ENCODE measurements around the gene GOLGA3.
"Not testable (repeated sequence)": the region's sequence is repeated elsewhere in the genome, so short reads cannot be mapped to it uniquely, and the experiment has no call there.

The GOLGA3 gene

GRCh38 chr12:132801741-132802140, 26.9 kb downstream of the GOLGA3 start:
- Histone ChIP-seq H3K27me3 (no peaks in the 10 kb centered on the region), H3K36me3 (peaks cover 94 to 98% (median 96%) of the 10 kb centered on the region in 11 experiments), H3K27ac (no peak overlapping the region), H3K9ac (no peak overlapping the region), H3K4me3 (no peak overlapping the region), H4K20me1 (peaks cover 27 to 88% (median 42%) of the 10 kb centered on the region in 11 experiments; a peak in 20 of 22 replicates), H3K4me1 (no peaks in the 10 kb centered on the region), H3K9me3 (replicated peaks in 1 of 11) (no peaks in the 10 kb centered on the region), H3K4me2 (no peak overlapping the region)
- TF ChIP-seq Cebpa-rat (IDR thresholded peaks at IDR 0.05): no peak

- H3K4me1 ChIP-seq: no peaks in the 10 kb centered on the region
- no peak overlapping the region for H3K9ac ChIP-seq
- no peak overlapping the region for H3K4me2 ChIP-seq
- no peak for TF ChIP-seq Cebpa-rat (IDR thresholded peaks at IDR 0.05)
- no peaks in the 10 kb centered on the region for H3K27me3 ChIP-seq
- no peak overlapping the region for H3K27ac ChIP-seq
- no peak overlapping the region for H3K4me3 ChIP-seq
- H4K20me1 ChIP-seq: peaks cover 7 to 86% (median 30%) of the 10 kb centered on the region in 11 experiments; a peak in 19 of 22 replicates
- no peaks in the 10 kb centered on the region for H3K9me3 ChIP-seq (replicated peaks in 1 of 11)
- H3K36me3 ChIP-seq: peaks cover 97 to 100% (median 98%) of the 10 kb centered on the region in 11 experiments
Measured at GRCh38 chr12:132798836-132799235, 29.8 kb downstream of the GOLGA3 start.

- Histone ChIP-seq H3K9me3 (replicated peaks in 1 of 11) (no peaks in the 10 kb centered on the region), H3K4me2 (no peak overlapping the region), H3K9ac (no peak overlapping the region), H3K36me3 (peaks cover 93 to 95% (median 94%) of the 10 kb centered on the region in 11 experiments), H3K27me3 (no peaks in the 10 kb centered on the region), H4K20me1 (peaks cover 4 to 83% (median 25%) of the 10 kb centered on the region in 11 experiments; a peak in 19 of 22 replicates), H3K4me3 (no peak overlapping the region), H3K4me1 (no peaks in the 10 kb centered on the region), H3K27ac (no peak overlapping the region)
- no peak for TF ChIP-seq Cebpa-rat (IDR thresholded peaks at IDR 0.05)
Measured at GRCh38 chr12:132797820-132798570, 30.7 kb downstream of the GOLGA3 start.

GRCh38 chr12:132795847-132796246, 32.8 kb downstream of the GOLGA3 start:
- Histone ChIP-seq H3K9ac (no peak overlapping the region), H3K4me1 (no peaks in the 10 kb centered on the region), H3K27me3 (no peaks in the 10 kb centered on the region), H4K20me1 (peaks cover 22 to 84% (median 41%) of the 10 kb centered on the region in 11 experiments; a peak in 21 of 22 replicates), H3K4me2 (no peak overlapping the region), H3K27ac (no peak overlapping the region), H3K4me3 (no peak overlapping the region), H3K36me3 (peaks cover 87 to 95% (median 93%) of the 10 kb centered on the region in 11 experiments), H3K9me3 (replicated peaks in 1 of 11) (no peaks in the 10 kb centered on the region)
- no peak for TF ChIP-seq Cebpa-rat (IDR thresholded peaks at IDR 0.05)

GRCh38 chr12:132791940-132792339, 36.7 kb downstream of the GOLGA3 start:
- H3K27me3 ChIP-seq; H3K9me3 ChIP-seq (replicated peaks in 1 of 11); H3K9ac ChIP-seq; H3K27ac ChIP-seq; H3K4me2 ChIP-seq; H3K4me1 ChIP-seq; H3K4me3 ChIP-seq: not testable (repeated sequence)
- Histone ChIP-seq H4K20me1 (peaks cover 22 to 83% (median 50%) of the 10 kb centered on the region in 11 experiments; a peak in 21 of 22 replicates), H3K36me3 (peaks cover 79 to 89% (median 85%) of the 10 kb centered on the region in 11 experiments)

- TF ChIP-seq Cebpa-rat (IDR thresholded peaks at IDR 0.05): no peak
- Histone ChIP-seq H3K9me3 (replicated peaks in 1 of 11) (no peaks in the 10 kb centered on the region), H3K36me3 (peaks cover 75 to 87% (median 80%) of the 10 kb centered on the region in 11 experiments), H4K20me1 (peaks cover 18 to 78% (median 50%) of the 10 kb centered on the region in 11 experiments; a peak in 21 of 22 replicates), H3K4me3 (no peak overlapping the region), H3K27ac (no peak overlapping the region), H3K4me2 (no peak overlapping the region), H3K4me1 (no peaks in the 10 kb centered on the region), H3K9ac (no peak overlapping the region), H3K27me3 (no peaks in the 10 kb centered on the region)
Measured at GRCh38 chr12:132789099-132789471, 39.6 kb downstream of the GOLGA3 start.

GRCh38 chr12:132788375-132789098, 40.1 kb downstream of the GOLGA3 start:
- no peak for TF ChIP-seq Cebpa-rat (IDR thresholded peaks at IDR 0.05)
- H3K27ac ChIP-seq: no peak overlapping the region
- no peak overlapping the region for H3K4me3 ChIP-seq
- H3K4me2 ChIP-seq: no peak overlapping the region
- no peaks in the 10 kb centered on the region for H3K4me1 ChIP-seq
- no peaks in the 10 kb centered on the region for H3K9me3 ChIP-seq (replicated peaks in 1 of 11)
- peaks cover 75 to 87% (median 80%) of the 10 kb centered on the region in 11 experiments for H3K36me3 ChIP-seq
- peaks cover 12 to 78% (median 50%) of the 10 kb centered on the region in 11 experiments; a peak in 21 of 22 replicates for H4K20me1 ChIP-seq
- no peak overlapping the region for H3K9ac ChIP-seq
- no peaks in the 10 kb centered on the region for H3K27me3 ChIP-seq

GRCh38 chr12:132787877-132788276, 40.8 kb downstream of the GOLGA3 start:
- Histone ChIP-seq H3K9me3 (replicated peaks in 1 of 11) (no peaks in the 10 kb centered on the region), H3K9ac (no peak overlapping the region), H3K27me3 (no peaks in the 10 kb centered on the region), H3K27ac (no peak overlapping the region), H3K4me2 (no peak overlapping the region), H3K4me1 (no peaks in the 10 kb centered on the region), H3K36me3 (peaks cover 81 to 92% (median 85%) of the 10 kb centered on the region in 11 experiments), H3K4me3 (no peak overlapping the region), H4K20me1 (peaks cover 12 to 82% (median 48%) of the 10 kb centered on the region in 11 experiments; a peak in 21 of 22 replicates)
- no peak for TF ChIP-seq Cebpa-rat (IDR thresholded peaks at IDR 0.05)

- Histone ChIP-seq H3K27ac (no peak overlapping the region), H3K9ac (no peak overlapping the region), H3K9me3 (replicated peaks in 1 of 11) (no peaks in the 10 kb centered on the region), H3K36me3 (peaks cover 83 to 92% (median 88%) of the 10 kb centered on the region in 11 experiments), H4K20me1 (peaks cover 0 to 81% (median 34%) of the 10 kb centered on the region in 11 experiments; a peak in 18 of 22 replicates), H3K4me1 (no peaks in the 10 kb centered on the region), H3K4me2 (no peak overlapping the region), H3K27me3 (no peaks in the 10 kb centered on the region), H3K4me3 (no peak overlapping the region)
- TF ChIP-seq Cebpa-rat (IDR thresholded peaks at IDR 0.05): no peak
Measured at GRCh38 chr12:132786192-132786591, 42.5 kb downstream of the GOLGA3 start.

Data from BLaER1 treated with 17β-estradiol and CSF1 and Interleukin-3, amounts not matched to agents 10 nM and 100 nM (cell line).